KOPT-K1 (cell line): ENCODE measurements around the gene NGDN.
A peak's percentile ranks its signal among the peaks of the same experiment; 100 is the strongest.
"Not testable (repeated sequence)": the region's sequence is repeated elsewhere in the genome, so short reads cannot be mapped to it uniquely, and the experiment has no call there.

Source experiments
- H3K27ac ChIP-seq: fragments of 200-600 bp; sonication (generic); 2 replicates; pipeline ENCODE4 v1.5.1; 2016; ENCODE audit warnings: antibody characterized with exemption, mild to moderate bottlenecking, low read depth, low read length; ENCODE audit not compliant: poor library complexity, severe bottlenecking
- H3K36me3 ChIP-seq: fragments of 200-600 bp; sonication (generic); 2 replicates; pipeline ENCODE4 v1.5.1; 2017; ENCODE audit warnings: antibody characterized with exemption, mild to moderate bottlenecking, low read length, moderate library complexity; ENCODE audit not compliant: insufficient read depth
- H3K9me3 ChIP-seq: fragments of 200-600 bp; sonication (generic); 2 replicates; pipeline ENCODE4 v1.5.1; 2017; ENCODE audit warnings: antibody characterized with exemption, low read length, mild to moderate bottlenecking; ENCODE audit not compliant: insufficient read depth, poor library complexity, severe bottlenecking

NGDN gene

DNA sequence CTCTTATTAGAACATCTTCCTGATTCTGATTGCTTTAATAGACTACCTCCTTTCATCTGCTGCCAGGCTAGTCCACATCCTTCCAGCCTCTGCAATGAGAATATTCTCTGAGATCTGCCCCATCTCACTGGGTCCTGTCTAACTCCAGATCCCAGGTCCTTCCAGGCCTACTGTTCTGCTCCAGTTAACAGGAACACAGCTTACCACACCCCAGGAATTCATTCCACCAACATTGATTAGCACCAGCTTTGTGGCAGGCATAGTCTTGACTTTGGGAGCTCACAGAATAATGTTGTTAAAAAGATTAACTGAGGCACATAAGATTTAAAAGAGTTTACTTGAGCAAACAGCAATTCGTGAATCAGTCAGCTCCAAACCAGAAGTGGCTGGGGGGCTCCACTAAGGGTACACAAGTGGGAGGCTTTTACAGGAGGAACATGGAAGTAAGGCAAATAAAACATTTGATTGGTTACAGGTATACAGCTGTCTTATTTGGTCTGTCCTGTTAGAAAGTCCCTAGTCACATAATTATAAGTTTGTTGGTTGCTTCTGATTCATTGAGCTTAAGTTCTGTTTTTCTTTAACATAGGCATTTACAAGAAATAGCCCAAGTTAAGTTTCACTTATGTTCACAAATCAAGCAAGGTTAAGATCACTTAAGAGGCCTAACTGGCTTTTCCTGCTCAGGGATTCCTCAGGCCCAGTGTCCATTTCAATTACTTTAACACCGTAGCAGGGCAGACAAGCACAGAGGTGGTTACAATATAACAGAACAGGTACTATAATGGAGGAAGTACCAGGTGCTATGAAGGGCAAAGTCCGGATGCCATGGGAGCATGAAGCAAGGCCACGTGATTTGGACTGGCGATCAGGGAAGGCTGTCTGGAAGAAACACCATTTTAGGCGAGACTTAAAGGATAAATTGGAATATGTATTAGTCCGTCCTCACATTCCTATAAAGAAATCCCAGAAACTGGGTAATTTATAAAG lies 21.8 kb upstream of the NGDN start:
- Histone ChIP-seq H3K27ac (no peak overlapping the region), H3K9me3 (peaks cover 3% of the 10 kb centered on the region), H3K36me3 (no peaks in the 10 kb centered on the region)

DNA sequence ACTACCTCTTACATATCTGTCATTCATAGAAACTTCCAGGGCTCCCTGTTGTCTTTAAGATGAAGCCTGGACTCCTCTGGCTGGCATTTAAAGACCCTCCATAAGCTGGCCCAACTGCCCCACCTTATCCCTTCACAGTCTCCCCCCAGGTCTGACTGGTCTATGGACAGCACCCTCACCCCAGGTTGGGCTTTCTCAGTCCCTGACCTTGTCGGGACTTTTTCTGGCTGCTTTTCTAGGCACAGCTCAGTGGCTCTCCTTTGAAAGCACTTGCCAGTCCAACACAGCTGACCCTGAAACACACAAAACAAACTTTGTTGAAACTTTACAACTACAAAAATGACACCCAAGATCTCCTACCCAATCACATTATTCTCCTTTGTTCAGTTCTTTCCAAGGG lies 20.2 kb upstream of the NGDN start:
- peaks cover 3% of the 10 kb centered on the region for H3K9me3 ChIP-seq
- no peak overlapping the region for H3K27ac ChIP-seq
- no peaks in the 10 kb centered on the region for H3K36me3 ChIP-seq

DNA sequence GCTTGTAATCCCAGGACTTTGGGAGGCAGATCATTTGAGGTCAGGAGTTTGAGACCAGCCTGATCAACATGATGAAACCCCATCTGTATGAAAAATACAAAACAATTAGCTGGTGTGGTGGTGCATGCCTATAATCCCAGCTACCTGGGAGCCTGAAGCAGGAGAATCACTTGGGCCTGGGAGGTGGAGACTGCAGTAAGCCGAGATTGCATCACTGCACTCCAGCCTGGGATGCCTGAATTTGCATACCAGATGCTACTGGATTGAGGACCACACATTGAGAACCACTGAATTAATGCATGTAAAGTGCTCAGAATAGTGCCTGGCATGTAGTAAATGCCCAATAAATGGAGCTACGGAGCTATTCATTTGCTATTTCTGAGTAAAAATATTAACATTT lies 19.1 kb upstream of the NGDN start:
- Histone ChIP-seq H3K27ac (no peak overlapping the region), H3K9me3 (peaks cover 3% of the 10 kb centered on the region), H3K36me3 (no peaks in the 10 kb centered on the region)

DNA sequence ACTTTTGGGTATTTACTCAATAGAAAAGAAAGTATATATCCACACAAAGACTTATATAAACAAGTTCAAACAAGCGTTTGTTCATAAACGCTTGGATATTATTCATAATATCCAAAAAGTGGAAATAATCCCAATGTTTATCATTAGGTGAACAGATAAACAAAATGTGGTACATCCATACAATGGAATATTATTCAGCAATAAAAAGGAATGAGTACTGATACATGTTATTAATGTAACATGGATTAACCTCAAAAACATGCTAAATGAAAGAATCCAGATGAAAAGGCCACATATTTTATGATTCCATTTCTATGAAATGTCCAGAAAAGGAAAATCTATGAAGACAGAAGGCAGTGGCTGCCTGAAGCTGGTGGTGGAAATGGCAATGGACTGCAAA lies 17.3 kb upstream of the NGDN start:
- no peak overlapping the region for H3K27ac ChIP-seq
- H3K9me3 ChIP-seq, result peaks cover 3% of the 10 kb centered on the region
- no peaks in the 10 kb centered on the region for H3K36me3 ChIP-seq

DNA sequence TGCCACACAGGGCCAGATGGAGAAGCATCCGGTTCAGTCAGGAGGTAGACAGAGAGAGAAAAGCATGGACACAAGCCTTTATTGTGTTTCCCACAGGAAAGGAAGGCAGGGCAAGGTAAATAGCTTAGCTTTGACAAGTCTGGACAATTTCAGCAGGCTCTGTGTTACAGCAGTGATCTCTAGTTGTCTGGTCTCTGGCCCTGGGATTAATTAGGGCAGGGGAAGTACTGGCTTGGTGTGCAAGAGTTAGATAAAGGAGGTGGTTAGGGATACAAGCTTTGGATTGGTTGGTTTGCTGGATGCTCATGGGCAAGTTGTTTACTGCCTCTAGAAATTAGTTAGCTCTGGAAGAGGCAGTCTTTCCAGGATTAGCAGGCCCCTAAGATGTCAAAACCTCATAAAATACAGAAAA lies 15.1 kb upstream of the NGDN start:
- Histone ChIP-seq H3K9me3 (peaks cover 3% of the 10 kb centered on the region), H3K27ac (no peak overlapping the region), H3K36me3 (no peaks in the 10 kb centered on the region)

DNA sequence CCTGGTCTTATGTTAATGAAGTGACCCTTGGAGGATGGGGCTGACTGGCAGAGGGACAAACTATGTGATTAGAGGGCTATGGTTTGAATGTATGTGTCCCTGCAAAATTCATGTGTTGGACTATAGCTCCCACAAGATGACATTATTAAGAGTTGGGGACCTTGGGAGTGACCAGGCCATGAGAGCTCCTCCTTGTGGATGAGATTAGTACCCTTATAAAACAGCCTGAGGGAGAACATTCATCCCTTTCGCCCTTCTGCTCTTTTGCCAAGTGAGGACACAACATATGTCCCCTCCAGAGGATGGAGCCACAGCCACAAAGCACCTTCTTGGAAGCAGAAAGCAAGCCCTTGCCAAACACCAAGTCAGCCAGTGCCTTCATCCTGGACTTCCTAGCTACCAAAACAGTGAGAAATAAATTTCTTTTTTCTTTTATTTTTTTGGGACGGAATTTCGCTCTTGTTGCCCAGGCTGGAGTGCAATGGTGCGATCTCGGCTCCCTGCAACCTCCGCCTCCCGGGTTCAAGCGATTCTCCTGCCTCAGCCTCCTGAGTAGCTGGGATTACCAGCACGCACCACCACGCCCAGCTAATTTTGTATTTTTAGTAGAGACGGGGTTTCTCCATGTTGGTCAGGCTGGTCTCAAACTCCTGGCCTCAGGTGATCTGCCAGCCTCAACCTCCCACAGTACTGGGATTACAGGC lies 12.5 kb upstream of the NGDN start:
- not testable (repeated sequence) for H3K36me3 ChIP-seq, H3K9me3 ChIP-seq, H3K27ac ChIP-seq

DNA sequence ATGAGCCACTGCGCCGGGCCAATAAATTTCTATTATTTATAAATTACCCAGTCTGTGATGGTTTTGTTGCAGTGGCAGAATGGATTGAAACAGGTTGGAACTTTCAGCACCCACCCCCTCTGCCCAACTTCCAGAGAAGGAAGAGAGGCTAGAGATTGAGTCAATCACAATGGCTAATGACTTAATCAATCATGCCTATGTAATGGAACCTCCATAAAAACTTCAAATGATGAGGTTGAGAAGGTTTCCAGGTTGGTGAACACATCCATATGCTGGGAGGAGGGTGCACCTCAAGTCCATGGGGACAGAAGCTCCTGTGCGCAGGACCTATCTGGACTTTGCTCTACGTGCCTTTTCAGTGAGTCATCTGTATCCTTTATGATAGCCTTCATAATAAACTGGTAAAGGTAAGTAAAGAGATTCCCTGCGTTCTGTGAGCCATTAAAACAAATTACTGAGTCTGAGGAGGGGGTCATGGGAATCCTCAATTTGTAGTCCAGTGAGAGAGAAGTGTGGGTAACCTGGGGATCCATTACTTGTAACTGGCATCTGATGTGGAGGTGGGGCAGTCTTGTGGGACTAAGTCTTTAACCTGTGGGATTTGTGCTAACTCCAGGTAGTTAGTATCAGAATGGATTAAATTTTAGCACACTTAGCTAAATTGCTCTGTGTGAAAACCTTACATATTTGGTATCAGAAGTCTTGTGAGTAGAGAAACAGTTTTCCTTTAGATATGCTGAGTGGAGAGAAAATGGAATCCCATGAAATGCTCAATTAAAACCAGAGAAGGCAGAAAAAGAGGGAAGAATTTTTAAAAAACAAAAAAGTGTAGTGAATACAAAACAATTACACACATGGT lies 11.7 kb upstream of the NGDN start:
- Histone ChIP-seq H3K9me3 (no peaks in the 10 kb centered on the region), H3K27ac (no peak overlapping the region), H3K36me3 (no peaks in the 10 kb centered on the region)

DNA sequence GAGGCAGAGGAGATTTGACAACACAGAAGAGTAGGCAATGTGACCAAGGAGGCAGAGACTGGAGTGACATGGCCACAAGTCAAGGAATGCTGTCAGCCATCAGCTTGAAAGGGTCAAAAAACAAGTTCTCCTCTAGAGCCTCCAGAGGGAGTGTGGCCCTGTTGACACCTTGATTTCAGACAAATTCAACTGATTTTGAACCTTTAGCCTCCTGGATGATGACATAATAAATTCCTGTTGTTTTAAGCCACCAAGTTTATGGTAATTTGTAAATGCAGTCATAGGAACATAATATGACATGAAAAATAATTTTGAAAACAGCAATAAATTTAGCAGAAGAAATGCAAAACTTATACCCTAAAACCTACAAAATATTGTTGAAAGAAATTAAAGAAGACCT lies 8.5 kb upstream of the NGDN start:
- Histone ChIP-seq H3K36me3 (no peaks in the 10 kb centered on the region), H3K27ac (no peak overlapping the region)

DNA sequence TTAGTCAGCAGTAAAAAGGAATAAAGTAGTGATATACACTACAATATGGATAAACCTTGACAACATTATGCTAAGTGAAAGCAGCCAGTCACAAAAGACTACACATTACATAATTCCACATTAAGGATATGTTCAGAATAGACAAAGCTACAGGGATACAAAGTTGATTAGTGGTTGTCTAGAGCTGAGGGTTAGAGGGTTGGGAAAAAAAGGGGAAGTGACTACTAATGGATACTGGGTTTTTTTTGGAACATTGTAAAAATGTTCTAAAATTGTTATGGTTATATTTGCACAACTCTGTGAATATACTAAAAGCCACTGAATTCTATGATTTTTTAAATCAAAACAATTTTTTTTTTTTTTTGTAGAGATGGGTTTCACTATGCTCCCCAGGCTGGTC lies 4.8 kb upstream of the NGDN start:
- no peaks in the 10 kb centered on the region for H3K9me3 ChIP-seq
- H3K36me3 ChIP-seq, result no peaks in the 10 kb centered on the region
- no peak overlapping the region for H3K27ac ChIP-seq

More for the DNA sequence above, 8.5 kb upstream of the NGDN start:
- H3K9me3 ChIP-seq, result no peaks in the 10 kb centered on the region

DNA sequence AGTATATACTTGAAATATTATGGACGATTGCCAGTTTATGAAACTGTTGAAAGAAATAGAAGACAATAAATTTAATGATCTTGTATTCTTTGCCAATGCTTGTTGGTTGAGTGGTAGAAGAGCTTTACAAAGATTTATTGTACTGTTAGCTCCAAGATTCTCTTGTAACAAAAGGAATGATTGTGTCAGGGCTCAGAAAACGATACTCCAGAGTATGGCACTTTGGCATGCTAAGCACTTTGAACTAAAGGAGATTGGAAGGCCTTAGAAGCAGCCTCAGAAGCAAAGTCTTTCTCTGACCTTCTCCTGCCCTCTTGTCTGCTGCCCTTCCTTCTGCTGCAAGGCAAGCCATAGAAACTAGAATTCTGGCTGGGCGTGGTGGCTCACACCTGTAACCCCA lies 4.2 kb upstream of the NGDN start:
- no peaks in the 10 kb centered on the region for H3K36me3 ChIP-seq
- H3K27ac ChIP-seq, result no peak overlapping the region
- no peaks in the 10 kb centered on the region for H3K9me3 ChIP-seq

DNA sequence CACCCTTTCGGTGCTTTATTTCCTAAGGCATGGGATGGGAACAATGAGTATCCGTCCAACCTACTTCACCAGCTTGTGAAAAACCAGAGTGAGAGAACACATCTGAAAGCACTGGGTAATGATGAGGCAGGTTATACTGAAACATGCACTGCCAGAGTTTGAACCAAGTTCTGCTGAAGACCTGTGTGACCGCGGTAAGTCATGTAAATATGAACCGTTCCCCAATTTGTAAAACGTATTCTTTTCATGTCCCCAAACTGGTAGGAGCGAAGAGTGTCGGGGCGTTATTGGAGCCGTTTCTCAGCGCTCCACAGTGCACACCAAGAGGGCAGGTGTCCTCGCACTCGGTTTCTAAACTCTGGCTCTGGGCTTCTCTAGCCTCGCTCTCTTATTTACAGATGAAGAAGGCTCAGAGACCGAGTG lies 788 bp upstream of the NGDN start:
- Histone ChIP-seq H3K36me3 (peaks cover 32% of the 10 kb centered on the region), H3K9me3 (no peaks in the 10 kb centered on the region), H3K27ac (no peak overlapping the region)

DNA sequence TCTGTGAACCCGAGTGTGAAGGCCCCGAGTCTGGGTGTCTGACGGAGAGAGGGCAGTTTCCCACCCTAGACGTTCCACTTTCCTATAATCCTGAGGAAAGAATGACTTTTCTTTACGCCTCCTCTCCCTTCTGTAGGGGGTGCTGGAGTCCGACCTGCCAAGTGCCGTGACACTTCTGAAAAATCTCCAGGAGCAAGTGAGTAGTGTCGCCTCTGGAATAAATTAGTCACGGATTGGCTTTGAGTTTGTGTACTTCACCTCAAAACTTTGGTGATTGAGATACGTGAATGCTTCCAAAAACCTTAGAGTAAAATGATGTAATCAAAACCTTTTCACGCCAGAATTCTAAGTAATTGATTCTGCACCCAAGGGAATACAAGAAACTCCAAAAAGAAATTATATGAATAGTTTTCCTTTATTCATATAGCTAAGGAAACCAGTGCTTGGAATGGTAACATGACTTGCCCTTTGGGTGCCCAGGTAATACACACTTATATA lies 452 bp downstream of the NGDN start:
- H3K36me3 ChIP-seq, result peaks cover 45% of the 10 kb centered on the region
- H3K9me3 ChIP-seq, result no peaks in the 10 kb centered on the region
- H3K27ac ChIP-seq, result peak overlapping the region; percentile 61

DNA sequence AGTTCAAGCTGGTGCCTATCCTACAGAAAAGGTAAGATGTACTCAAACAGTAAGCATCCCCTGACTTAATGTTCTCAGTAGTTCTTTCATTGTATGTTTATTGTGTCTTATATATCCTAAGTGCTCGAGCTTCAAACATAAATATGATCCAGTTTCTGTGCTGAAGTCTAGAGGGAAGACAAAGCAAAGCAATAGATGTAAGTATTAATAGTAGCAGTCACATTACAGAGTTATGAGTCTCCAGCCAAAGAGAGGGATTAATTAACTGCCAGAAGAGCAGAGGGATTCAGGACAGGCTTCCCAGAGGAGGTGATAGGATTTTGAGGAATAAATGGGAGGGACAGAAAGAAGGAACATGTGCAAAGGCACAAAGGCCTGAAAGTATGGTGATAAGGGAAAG lies 1.4 kb downstream of the NGDN start:
- peaks cover 55% of the 10 kb centered on the region for H3K36me3 ChIP-seq
- H3K9me3 ChIP-seq, result no peaks in the 10 kb centered on the region
- H3K27ac ChIP-seq, result no peak overlapping the region

DNA sequence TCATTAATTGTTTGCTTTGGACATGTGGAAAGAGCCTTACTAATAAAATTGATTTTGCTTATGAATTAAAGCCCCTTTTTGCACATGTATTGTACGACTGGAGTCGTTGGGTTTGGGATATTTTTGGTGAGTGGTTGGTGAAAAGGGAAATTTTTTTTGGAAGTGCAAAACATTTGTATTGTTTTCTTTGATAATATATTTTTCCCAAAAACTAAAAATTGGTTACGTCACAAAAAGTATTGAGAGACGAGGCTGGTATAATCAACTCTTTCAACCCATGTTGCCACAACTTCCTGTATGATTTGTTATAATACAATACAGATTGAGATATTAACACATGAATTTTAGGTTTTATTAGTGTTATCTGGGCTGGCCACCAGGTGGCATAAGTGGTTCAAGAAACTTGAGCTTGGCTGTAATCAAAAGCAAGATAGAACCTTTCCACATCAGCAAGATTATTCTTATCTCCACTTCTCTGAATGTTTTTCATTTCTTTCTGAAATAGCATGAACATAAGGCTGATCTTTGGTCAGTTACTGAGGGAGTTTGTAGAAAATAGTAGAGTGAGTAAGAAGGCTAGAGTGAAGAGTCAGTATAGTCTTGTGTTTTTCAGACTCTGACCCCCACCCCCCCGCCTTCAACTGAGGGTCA lies 8.7 kb downstream of the NGDN start:
- no peak overlapping the region for H3K27ac ChIP-seq
- no peaks in the 10 kb centered on the region for H3K9me3 ChIP-seq
- H3K36me3 ChIP-seq, result peaks cover 85% of the 10 kb centered on the region
